Hepatocyte (in vitro differentiated cells): ENCODE data around the gene ZCCHC7. TPM values are rescaled to one million over a fixed set of nuclear protein-coding genes. Genes with fewer than 3 reads are reported as not detected.

Experiments
- DNase-seq: peaks from one replicate; pipeline ENCODE4 v3.0.0-alpha.2; 2016; ENCODE audit warnings: low spot score
- H2AFZ ChIP-seq: fragments of 200-600 bp; sonication (generic); 2 replicates; pipeline ENCODE4 v1.6.0; 2016; ENCODE audit warnings: antibody characterized with exemption, mild to moderate bottlenecking
- H3K27ac ChIP-seq: fragments of 200-600 bp; sonication (generic); 2 replicates; pipeline ENCODE4 v1.5.1; 2016; ENCODE audit warnings: mild to moderate bottlenecking
- H3K27me3 ChIP-seq: fragments of 200-600 bp; sonication (generic); 2 replicates; pipeline ENCODE4 v1.6.1; 2016
- H3K36me3 ChIP-seq: fragments of 200-600 bp; sonication (generic); replicated peaks from 2 replicates; pipeline ENCODE4 v1.5.1; 2016; ENCODE audit warnings: low read depth; ENCODE audit not compliant: insufficient read depth
- H3K4me1 ChIP-seq: fragments of 200-600 bp; sonication (generic); 2 replicates; pipeline ENCODE4 v1.5.1; 2016; ENCODE audit warnings: mild to moderate bottlenecking, moderate library complexity; ENCODE audit not compliant: insufficient read depth
- H3K4me2 ChIP-seq: fragments of 200-600 bp; sonication (generic); 2 replicates; pipeline ENCODE4 v1.6.0; 2016
- H3K4me3 ChIP-seq: fragments of 200-600 bp; sonication (generic); 2 replicates; pipeline ENCODE4 v1.5.1; 2016; ENCODE audit warnings: mild to moderate bottlenecking
- H3K79me2 ChIP-seq: fragments of 200-600 bp; sonication (generic); 2 replicates; pipeline ENCODE4 v1.6.0; 2017; ENCODE audit warnings: mild to moderate bottlenecking
- H3K9me2 ChIP-seq: fragments of 200-600 bp; sonication (generic); replicated peaks from 2 replicates; pipeline ENCODE4 v1.6.0; 2017; ENCODE audit warnings: mild to moderate bottlenecking; ENCODE audit not compliant: insufficient read depth
- H3K9me3 ChIP-seq: fragments of 200-600 bp; sonication (generic); 2 replicates; pipeline ENCODE4 v1.5.1; 2016; ENCODE audit warnings: low read depth, mild to moderate bottlenecking
- H4K20me1 ChIP-seq: fragments of 200-600 bp; sonication (generic); 2 replicates; pipeline ENCODE4 v1.6.0; 2016; ENCODE audit warnings: mild to moderate bottlenecking; ENCODE audit not compliant: insufficient read depth, poor library complexity, severe bottlenecking
- EZH2 ChIP-seq: fragments of 200-600 bp; sonication (generic); IDR thresholded peaks from 2 replicates; pipeline ENCODE4 v1.6.1; 2016; ENCODE audit warnings: antibody characterized with exemption, mild to moderate bottlenecking, borderline replicate concordance
- EZH2phosphoT487 ChIP-seq: fragments of 200-600 bp; sonication (generic); IDR thresholded peaks from one replicate; pipeline ENCODE4 v1.6.1; 2018; ENCODE audit warnings: antibody characterized with exemption, mild to moderate bottlenecking, low read depth, moderate library complexity; ENCODE audit not compliant: unreplicated experiment, severe bottlenecking
- WGBS: methylation state at CpG from one replicate; pipeline ENCODE4 v1.1.6; 2016; ENCODE audit warnings: low lambda C conversion rate; ENCODE audit errors: missing lambda C conversion rate; 5-methylcytosine and 5-hydroxymethylcytosine counted together
- polyA plus RNA-seq: library from polyadenylated mRNA; unstranded; fragments of >200 nt; fragmentation: Nextera tagmentation; extraction: Ambion mirVana; gene quantifications from 2 replicates; pipeline ENCODE4 v1.2.1, GENCODE V29; 2016
- total RNA-seq: library from RNA; depleted of rRNA; stranded (reverse); fragments of >200 nt; gene quantifications from 2 replicates; pipeline ENCODE4 v1.2.3, GENCODE V29; 2014
- TF ChIP-seq, protein P1 (sequence below): fragments of 200-600 bp; sonication (generic); IDR thresholded peaks from 2 replicates; pipeline ENCODE4 v1.5.1; 2016; ENCODE audit warnings: antibody characterized with exemption, mild to moderate bottlenecking; ENCODE audit not compliant: poor library complexity

The ZCCHC7 gene
- total and polyA plus RNA-seq, 2 experiments from 2014 or later: 12.3 to 14.6 TPM

DNA sequence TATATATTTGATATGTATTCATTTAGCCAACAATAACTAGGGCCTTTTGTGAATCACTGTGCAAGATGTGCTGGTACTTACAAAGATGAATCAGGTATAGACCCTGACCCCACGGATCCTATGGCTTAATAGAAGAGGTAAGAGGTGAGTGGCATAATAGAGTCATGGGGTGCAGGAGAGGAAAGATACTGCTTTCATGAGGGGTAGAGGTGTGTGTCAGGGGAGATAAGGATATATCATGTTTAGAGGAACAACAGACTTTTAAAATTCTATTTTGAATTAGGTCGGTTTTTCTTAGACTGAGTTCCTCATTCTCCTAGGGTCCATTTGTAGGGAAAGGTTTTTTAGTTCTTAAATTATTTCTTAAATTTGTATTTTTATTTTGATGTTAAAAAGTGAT, 27.8 kb downstream of the ZCCHC7 start:
- Histone ChIP-seq H3K36me3 (no peaks in the 10 kb centered on the region), H3K9me2 (no peaks in the 10 kb centered on the region), H3K4me2 (no peak overlapping the region), H2AFZ (no peak overlapping the region), H3K27ac (no peak overlapping the region), H3K4me3 (no peak overlapping the region), H3K27me3 (no peaks in the 10 kb centered on the region), H3K4me1 (no peaks in the 10 kb centered on the region), H3K9me3 (no peaks in the 10 kb centered on the region), H4K20me1 (no peaks in the 10 kb centered on the region), H3K79me2 (no peaks in the 10 kb centered on the region)
- 98% methylated on average over 2 of the region's 2 CpGs for WGBS
- DNase-seq: no peak
- TF ChIP-seq EZH2phosphoT487 (no peak), EZH2 (no peak)
- TF ChIP-seq, protein P1, sequence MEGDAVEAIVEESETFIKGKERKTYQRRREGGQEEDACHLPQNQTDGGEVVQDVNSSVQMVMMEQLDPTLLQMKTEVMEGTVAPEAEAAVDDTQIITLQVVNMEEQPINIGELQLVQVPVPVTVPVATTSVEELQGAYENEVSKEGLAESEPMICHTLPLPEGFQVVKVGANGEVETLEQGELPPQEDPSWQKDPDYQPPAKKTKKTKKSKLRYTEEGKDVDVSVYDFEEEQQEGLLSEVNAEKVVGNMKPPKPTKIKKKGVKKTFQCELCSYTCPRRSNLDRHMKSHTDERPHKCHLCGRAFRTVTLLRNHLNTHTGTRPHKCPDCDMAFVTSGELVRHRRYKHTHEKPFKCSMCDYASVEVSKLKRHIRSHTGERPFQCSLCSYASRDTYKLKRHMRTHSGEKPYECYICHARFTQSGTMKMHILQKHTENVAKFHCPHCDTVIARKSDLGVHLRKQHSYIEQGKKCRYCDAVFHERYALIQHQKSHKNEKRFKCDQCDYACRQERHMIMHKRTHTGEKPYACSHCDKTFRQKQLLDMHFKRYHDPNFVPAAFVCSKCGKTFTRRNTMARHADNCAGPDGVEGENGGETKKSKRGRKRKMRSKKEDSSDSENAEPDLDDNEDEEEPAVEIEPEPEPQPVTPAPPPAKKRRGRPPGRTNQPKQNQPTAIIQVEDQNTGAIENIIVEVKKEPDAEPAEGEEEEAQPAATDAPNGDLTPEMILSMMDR: no peak

DNA sequence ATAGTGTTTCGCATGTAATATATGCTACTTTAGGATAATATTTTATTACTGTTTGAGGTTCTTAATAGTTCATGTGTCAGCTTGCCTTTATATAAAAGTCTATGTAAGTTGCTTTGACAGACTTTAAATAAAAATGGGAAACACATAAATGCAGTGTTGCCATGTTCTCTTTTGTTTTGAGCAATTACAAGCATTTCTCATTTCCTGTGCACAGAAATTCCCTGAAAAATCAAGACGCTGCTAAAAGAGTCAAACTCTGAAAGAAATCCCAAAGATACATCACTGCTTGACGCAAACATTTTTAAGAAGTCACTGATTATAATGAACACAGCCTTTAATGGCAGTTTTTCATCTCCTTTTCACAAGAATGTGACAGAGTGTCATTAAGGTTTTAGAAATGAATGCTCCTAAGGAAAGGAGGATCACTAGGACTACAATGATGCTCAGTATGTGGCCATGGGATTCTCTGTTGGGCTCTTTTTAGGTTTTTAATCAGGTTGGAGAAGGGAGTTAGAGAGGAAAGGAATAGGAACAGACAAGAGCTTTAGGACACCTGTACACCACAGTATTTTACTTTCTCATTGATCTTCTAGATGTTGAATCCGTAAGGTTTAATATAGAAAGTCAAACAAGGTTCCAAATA, 29.4 kb downstream of the ZCCHC7 start:
- Histone ChIP-seq H3K4me2 (no peak overlapping the region), H3K79me2 (no peaks in the 10 kb centered on the region), H3K27me3 (no peaks in the 10 kb centered on the region), H4K20me1 (no peaks in the 10 kb centered on the region), H3K36me3 (no peaks in the 10 kb centered on the region), H3K4me1 (no peaks in the 10 kb centered on the region), H3K27ac (no peak overlapping the region), H2AFZ (no peak overlapping the region), H3K9me2 (no peaks in the 10 kb centered on the region), H3K4me3 (no peak overlapping the region), H3K9me3 (no peaks in the 10 kb centered on the region)
- WGBS: 86% methylated on average over 4 of the region's 4 CpGs
- TF ChIP-seq EZH2: no peak
- TF ChIP-seq, protein P1: no peak
- no peak for TF ChIP-seq EZH2phosphoT487
- DNase-seq: no peak

DNA sequence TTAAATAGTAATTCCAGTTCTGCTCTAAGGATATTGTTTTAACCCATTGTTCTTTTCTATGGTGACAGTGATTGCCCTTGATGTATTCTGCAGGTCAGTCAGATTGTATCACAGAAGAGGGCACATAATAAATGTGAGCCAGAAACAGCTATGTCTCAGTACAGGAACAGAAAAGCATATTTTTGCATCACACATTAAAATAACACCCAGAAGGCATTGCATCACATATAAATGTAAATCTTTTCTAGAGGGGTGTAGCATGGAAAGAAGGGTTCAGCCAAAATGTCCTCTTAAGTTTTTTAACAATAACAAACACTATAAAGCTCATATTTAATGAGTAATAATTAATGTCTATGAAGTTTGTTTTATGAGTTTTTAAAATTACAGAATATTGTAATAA, 30.0 kb downstream of the ZCCHC7 start:
- Histone ChIP-seq H3K4me2 (no peak overlapping the region), H3K9me2 (no peaks in the 10 kb centered on the region), H2AFZ (no peak overlapping the region), H3K4me3 (no peak overlapping the region), H3K79me2 (no peaks in the 10 kb centered on the region), H3K27ac (no peak overlapping the region), H3K9me3 (no peaks in the 10 kb centered on the region), H3K36me3 (no peaks in the 10 kb centered on the region), H3K27me3 (no peaks in the 10 kb centered on the region), H3K4me1 (no peaks in the 10 kb centered on the region), H4K20me1 (no peaks in the 10 kb centered on the region)
- TF ChIP-seq EZH2phosphoT487 (no peak), EZH2 (no peak)
- TF ChIP-seq, protein P1: no peak
- no peak for DNase-seq

DNA sequence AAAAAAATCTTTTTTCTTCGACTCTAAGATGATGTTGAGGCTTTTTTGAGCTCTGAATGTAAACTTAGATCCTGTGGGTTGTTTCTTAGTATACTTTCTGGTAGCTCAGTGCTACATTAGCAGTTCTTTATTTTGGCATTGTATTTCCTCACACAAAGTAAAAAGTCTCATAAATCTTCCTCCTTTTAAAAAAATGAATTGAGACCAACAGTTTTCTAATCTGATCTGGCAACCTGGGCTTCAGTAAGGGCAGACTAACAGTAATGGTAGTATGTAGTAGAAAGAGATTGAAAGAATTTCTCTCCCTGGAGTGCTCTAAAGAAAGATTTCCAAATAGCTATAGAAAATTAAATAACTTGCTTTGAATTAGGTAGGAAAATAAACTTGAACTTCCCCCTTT, 31.4 kb downstream of the ZCCHC7 start:
- TF ChIP-seq, protein P1: no peak
- no peak for TF ChIP-seq EZH2phosphoT487
- TF ChIP-seq EZH2: no peak

More for the DNA sequence above, 31.4 kb downstream of the ZCCHC7 start:
- no peaks in the 10 kb centered on the region for H3K36me3 ChIP-seq
- H3K4me3 ChIP-seq: no peak overlapping the region
- H3K27me3 ChIP-seq: no peaks in the 10 kb centered on the region
- no peaks in the 10 kb centered on the region for H4K20me1 ChIP-seq
- no peak for DNase-seq
- H3K4me2 ChIP-seq: no peak overlapping the region
- H3K9me3 ChIP-seq: no peaks in the 10 kb centered on the region
- H3K9me2 ChIP-seq: no peaks in the 10 kb centered on the region
- H2AFZ ChIP-seq: no peak overlapping the region
- no peaks in the 10 kb centered on the region for H3K79me2 ChIP-seq
- H3K27ac ChIP-seq: no peak overlapping the region
- 86% methylated on average over 1 of the region's 1 CpG for WGBS
- no peaks in the 10 kb centered on the region for H3K4me1 ChIP-seq
